ENCODE measurements around the gene FHIT.

The FHIT gene

DNA sequence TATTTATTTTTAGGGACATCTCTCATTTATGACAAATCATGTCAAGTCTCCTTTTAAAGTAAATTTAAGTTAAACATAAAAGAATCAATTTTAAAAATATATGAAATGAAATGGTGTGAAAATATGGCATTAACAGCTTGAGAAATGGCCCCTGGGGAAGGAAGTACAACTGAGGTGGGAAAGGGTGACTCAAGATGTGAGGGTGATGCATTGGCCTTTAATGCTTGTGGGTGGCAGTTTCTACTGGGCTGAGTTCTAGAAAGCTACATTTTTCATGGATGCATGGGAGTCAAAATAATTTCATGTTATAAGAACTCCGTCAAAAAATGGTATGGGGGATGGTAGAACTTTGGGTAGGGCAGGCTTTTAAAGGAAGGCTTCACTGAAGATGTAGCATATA is 1492.6 kb downstream of the FHIT start:
- H3K4me2 ChIP-seq (ENCODE audit: low read length), result no peak overlapping the region
- H3K4me1 ChIP-seq (ENCODE audit: low read length), result no peaks in the 10 kb centered on the region
- no peaks in the 10 kb centered on the region for H3K79me2 ChIP-seq (ENCODE audit: low read length)
- no peak for TF ChIP-seq EZH2phosphoT487 (IDR thresholded peaks at IDR 0.05; ENCODE audit: low read depth)
- TF ChIP-seq, protein P1, sequence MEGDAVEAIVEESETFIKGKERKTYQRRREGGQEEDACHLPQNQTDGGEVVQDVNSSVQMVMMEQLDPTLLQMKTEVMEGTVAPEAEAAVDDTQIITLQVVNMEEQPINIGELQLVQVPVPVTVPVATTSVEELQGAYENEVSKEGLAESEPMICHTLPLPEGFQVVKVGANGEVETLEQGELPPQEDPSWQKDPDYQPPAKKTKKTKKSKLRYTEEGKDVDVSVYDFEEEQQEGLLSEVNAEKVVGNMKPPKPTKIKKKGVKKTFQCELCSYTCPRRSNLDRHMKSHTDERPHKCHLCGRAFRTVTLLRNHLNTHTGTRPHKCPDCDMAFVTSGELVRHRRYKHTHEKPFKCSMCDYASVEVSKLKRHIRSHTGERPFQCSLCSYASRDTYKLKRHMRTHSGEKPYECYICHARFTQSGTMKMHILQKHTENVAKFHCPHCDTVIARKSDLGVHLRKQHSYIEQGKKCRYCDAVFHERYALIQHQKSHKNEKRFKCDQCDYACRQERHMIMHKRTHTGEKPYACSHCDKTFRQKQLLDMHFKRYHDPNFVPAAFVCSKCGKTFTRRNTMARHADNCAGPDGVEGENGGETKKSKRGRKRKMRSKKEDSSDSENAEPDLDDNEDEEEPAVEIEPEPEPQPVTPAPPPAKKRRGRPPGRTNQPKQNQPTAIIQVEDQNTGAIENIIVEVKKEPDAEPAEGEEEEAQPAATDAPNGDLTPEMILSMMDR (IDR thresholded peaks at IDR 0.05; ENCODE audit: low read depth, low read length), result no peak
- no peak overlapping the region for H3K4me3 ChIP-seq (ENCODE audit: low read length)
- no peaks in the 10 kb centered on the region for H4K20me1 ChIP-seq (ENCODE audit: insufficient read depth, low read length)
- no peak overlapping the region for H3K27ac ChIP-seq (ENCODE audit: low read length)
- no peak overlapping the region for H2AFZ ChIP-seq (ENCODE audit: low read depth, low read length)
- no peak overlapping the region for H3K9ac ChIP-seq (ENCODE audit: low read length)
- no peaks in the 10 kb centered on the region for H3K36me3 ChIP-seq (replicated peaks; ENCODE audit: low read depth, low read length)
- H3K9me3 ChIP-seq (ENCODE audit: insufficient read depth, low read length), result no peaks in the 10 kb centered on the region
- peaks cover 9% of the 10 kb centered on the region; the same call in 1 of the 2 replicates for H3K27me3 ChIP-seq (ENCODE audit: low read depth, low read length)

- Histone ChIP-seq H3K9me3 (ENCODE audit: insufficient read depth, low read length) (no peaks in the 10 kb centered on the region), H3K27ac (ENCODE audit: low read length) (no peak overlapping the region), H3K4me2 (ENCODE audit: low read length) (no peak overlapping the region), H3K36me3 (replicated peaks; ENCODE audit: low read depth, low read length) (no peaks in the 10 kb centered on the region), H3K4me1 (ENCODE audit: low read length) (no peaks in the 10 kb centered on the region), H3K27me3 (ENCODE audit: low read depth, low read length) (0 out of 2 replicates have a peak, but pooled peaks cover 6% of the 10 kb centered on the region), H2AFZ (ENCODE audit: low read depth, low read length) (no peak overlapping the region), H3K4me3 (ENCODE audit: low read length) (no peak overlapping the region), H3K9ac (ENCODE audit: low read length) (no peak overlapping the region), H4K20me1 (ENCODE audit: insufficient read depth, low read length) (no peaks in the 10 kb centered on the region), H3K79me2 (ENCODE audit: low read length) (no peaks in the 10 kb centered on the region)
- TF ChIP-seq, protein P1 (IDR thresholded peaks at IDR 0.05; ENCODE audit: low read depth, low read length), result no peak
- TF ChIP-seq EZH2phosphoT487 (IDR thresholded peaks at IDR 0.05; ENCODE audit: low read depth), result no peak
These were observed 1494.3 kb downstream of the FHIT start for GRCh38 chr3:59756934-59757333.

GRCh38 chr3:59754456-59755129 is 1496.7 kb downstream of the FHIT start:
- Histone ChIP-seq H3K4me1 (ENCODE audit: low read length) (no peaks in the 10 kb centered on the region), H3K9ac (ENCODE audit: low read length) (no peak overlapping the region), H3K27ac (ENCODE audit: low read length) (no peak overlapping the region), H4K20me1 (ENCODE audit: insufficient read depth, low read length) (no peaks in the 10 kb centered on the region), H3K4me3 (ENCODE audit: low read length) (no peak overlapping the region), H3K9me3 (ENCODE audit: insufficient read depth, low read length) (no peaks in the 10 kb centered on the region), H2AFZ (ENCODE audit: low read depth, low read length) (no peak overlapping the region), H3K4me2 (ENCODE audit: low read length) (no peak overlapping the region), H3K79me2 (ENCODE audit: low read length) (no peaks in the 10 kb centered on the region), H3K27me3 (ENCODE audit: low read depth, low read length) (0 out of 2 replicates have a peak, but pooled peaks cover 6% of the 10 kb centered on the region), H3K36me3 (replicated peaks; ENCODE audit: low read depth, low read length) (no peaks in the 10 kb centered on the region)
- no peak for TF ChIP-seq EZH2phosphoT487 (IDR thresholded peaks at IDR 0.05; ENCODE audit: low read depth)
- TF ChIP-seq, protein P1 (IDR thresholded peaks at IDR 0.05; ENCODE audit: low read depth, low read length), result no peak

DNA sequence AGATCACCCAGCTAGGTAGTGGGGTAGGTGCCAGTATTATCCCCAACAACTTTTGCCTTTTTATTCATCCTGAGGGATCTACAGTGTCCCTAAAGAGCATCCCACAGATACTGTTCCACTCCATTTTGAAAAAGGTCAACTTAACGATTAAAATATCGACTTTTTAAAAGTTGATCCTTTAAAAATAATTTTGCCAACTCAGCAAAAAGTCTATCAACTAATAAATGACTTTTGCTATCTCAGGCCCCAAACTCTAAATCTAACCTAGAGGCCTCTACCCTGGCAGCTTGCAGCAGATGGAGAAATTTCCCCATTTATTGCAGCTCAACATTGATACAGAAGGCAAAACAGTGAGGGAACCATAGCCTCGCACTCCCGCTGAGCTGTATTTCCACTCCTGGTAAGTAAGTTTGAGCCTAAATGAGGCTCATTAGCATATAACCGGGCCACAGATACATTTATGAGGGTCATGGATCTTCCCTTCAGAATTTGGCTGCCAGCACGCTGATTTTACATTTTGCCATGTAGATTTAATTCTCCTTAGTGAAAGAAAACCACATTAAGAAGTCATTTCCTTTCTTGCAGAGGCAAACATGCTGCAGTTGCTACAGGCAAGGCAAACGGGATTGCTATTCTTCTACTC is 1497.3 kb downstream of the FHIT start:
- Histone ChIP-seq H3K4me2 (ENCODE audit: low read length) (no peak overlapping the region), H3K79me2 (ENCODE audit: low read length) (no peaks in the 10 kb centered on the region), H3K9ac (ENCODE audit: low read length) (no peak overlapping the region), H3K4me3 (ENCODE audit: low read length) (no peak overlapping the region), H3K27ac (ENCODE audit: low read length) (no peak overlapping the region), H3K4me1 (ENCODE audit: low read length) (no peaks in the 10 kb centered on the region), H3K27me3 (ENCODE audit: low read depth, low read length) (0 out of 2 replicates have a peak, but pooled peaks cover 6% of the 10 kb centered on the region), H4K20me1 (ENCODE audit: insufficient read depth, low read length) (no peaks in the 10 kb centered on the region), H3K36me3 (replicated peaks; ENCODE audit: low read depth, low read length) (no peaks in the 10 kb centered on the region), H3K9me3 (ENCODE audit: insufficient read depth, low read length) (no peaks in the 10 kb centered on the region), H2AFZ (ENCODE audit: low read depth, low read length) (no peak overlapping the region)
- no peak for TF ChIP-seq EZH2phosphoT487 (IDR thresholded peaks at IDR 0.05; ENCODE audit: low read depth)
- TF ChIP-seq, protein P1 (IDR thresholded peaks at IDR 0.05; ENCODE audit: low read depth, low read length), result no peak
